ENCODE measurements around the gene ATP8B2. TPM values are rescaled to one million over a fixed set of nuclear protein-coding genes. Genes with fewer than 3 reads are reported as not detected.
"Not testable (repeated sequence)": the region's sequence is repeated elsewhere in the genome, so short reads cannot be mapped to it uniquely, and the experiment has no call there.

The ATP8B2 gene
- total and polyA plus RNA-seq, 8 donors, result 3.7 to 14.4 (median 6.6) TPM

DNA sequence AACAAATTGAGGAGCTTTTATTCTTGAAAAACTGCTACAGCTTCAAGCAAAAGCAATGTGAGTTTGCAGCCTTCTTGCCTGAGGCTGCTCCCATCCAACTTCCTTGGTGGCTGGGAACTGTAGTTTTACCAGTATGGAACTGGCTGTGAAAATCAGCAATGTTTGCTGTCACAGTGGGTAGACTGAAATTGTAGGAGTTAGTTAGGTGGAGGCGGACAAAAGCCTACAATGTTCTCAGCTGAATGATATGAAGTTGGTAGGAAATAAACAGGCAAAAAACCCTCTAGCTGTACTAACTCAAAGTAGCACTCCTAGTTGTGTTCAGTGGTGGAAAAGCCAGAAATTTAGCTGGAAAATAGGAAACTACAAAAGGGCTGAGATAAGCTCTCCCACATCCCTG lies 34.4 kb upstream of the ATP8B2 start:
- Histone ChIP-seq H3K4me1 (no peaks in the 10 kb centered on the region), H3K27me3 (no peaks in the 10 kb centered on the region), H3K36me3 (no peaks in the 10 kb centered on the region), H3K27ac (no peak overlapping the region), H3K9me3 (peaks cover 0 to 4% (median 0%) of the 10 kb centered on the region in 4 donors), H3K4me3 (no peak overlapping the region)
- DNase-seq (no peak), ATAC-seq (no peak), FAIRE-seq (no peak)
- intact Hi-C loops (cut with DNase I), result no loop called here
- 69 to 80% methylated on average over 1 of the region's 1 CpG for WGBS, 2 donors
- TF ChIP-seq, protein P1, sequence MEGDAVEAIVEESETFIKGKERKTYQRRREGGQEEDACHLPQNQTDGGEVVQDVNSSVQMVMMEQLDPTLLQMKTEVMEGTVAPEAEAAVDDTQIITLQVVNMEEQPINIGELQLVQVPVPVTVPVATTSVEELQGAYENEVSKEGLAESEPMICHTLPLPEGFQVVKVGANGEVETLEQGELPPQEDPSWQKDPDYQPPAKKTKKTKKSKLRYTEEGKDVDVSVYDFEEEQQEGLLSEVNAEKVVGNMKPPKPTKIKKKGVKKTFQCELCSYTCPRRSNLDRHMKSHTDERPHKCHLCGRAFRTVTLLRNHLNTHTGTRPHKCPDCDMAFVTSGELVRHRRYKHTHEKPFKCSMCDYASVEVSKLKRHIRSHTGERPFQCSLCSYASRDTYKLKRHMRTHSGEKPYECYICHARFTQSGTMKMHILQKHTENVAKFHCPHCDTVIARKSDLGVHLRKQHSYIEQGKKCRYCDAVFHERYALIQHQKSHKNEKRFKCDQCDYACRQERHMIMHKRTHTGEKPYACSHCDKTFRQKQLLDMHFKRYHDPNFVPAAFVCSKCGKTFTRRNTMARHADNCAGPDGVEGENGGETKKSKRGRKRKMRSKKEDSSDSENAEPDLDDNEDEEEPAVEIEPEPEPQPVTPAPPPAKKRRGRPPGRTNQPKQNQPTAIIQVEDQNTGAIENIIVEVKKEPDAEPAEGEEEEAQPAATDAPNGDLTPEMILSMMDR (IDR thresholded peaks at IDR 0.05), result no peak

DNA sequence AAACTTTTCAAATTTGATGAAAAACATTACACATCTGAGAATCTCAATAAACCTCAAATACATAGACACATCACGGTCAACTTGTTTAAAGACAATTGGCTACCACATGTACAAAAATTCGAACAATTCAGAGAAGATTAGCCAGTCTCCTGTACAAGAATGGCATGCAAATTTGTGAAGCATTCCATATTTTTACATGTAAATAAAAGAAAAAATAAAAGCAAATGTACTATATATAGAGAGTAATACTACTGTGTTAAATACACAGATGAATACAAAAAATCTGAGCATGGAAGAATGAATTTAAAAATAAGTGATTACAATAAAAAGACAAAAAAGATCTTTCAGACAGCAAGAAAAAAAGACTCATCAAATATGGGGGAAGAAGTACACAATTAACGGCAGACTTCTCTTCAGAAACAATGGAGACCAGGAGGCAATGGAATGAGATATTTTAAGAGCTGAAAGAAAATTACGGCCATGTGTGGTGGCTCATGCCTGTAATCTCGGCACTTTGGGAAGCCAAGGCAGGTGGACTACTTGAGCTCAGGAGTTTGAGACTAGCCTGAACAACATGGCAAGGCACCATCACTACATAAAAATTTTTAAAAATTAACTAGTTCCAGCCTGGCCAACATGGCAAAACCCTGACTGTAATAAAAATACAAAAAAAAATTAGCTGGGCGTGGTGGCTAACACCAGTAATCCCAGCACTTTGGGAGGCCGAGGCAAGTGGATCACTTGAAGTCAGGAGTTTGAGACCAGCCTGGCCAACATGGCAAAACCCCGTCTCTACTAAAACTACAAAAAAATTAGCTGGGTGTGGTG lies 29.7 kb upstream of the ATP8B2 start:
- Histone ChIP-seq H3K9me3 (peaks cover 0 to 4% (median 0%) of the 10 kb centered on the region in 4 donors), H3K4me3 (no peak overlapping the region), H3K4me1 (no peaks in the 10 kb centered on the region), H3K27me3 (no peaks in the 10 kb centered on the region), H3K27ac (no peak overlapping the region), H3K36me3 (no peaks in the 10 kb centered on the region)
- TF ChIP-seq, protein P1 (IDR thresholded peaks at IDR 0.05), result no peak
- FAIRE-seq, result no peak
- intact Hi-C loops (cut with DNase I), result no loop called here
- no peak for ATAC-seq
- 68 to 75% methylated on average over 8 of the region's 8 CpGs for WGBS, 2 donors
- DNase-seq, result no peak

DNA sequence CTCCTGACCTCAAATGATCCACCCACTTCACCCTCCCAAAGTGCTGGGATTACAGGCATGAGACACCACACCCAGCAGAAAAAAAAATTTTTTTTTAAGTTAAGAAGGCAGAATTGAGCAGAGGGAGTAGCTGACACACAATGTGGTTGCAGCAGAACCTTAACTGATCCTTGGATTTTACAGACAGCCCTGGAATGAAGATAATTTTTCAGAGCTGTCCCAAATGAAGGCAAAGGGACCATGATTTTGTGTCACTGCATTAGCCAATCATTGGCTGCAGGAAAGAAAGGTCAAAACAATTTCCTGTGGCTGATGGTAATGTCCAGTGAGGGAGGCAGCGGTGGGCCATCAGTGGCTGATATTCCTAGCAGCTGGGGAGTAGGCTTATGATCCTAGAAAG lies 23.7 kb upstream of the ATP8B2 start:
- Histone ChIP-seq H3K36me3 (no peaks in the 10 kb centered on the region), H3K4me1 (no peaks in the 10 kb centered on the region), H3K27me3 (no peaks in the 10 kb centered on the region), H3K4me3 (no peak overlapping the region), H3K27ac (no peak overlapping the region), H3K9me3 (no peaks in the 10 kb centered on the region)
- FAIRE-seq (no peak), ATAC-seq (no peak), DNase-seq (no peak)
- WGBS, 2 donors, result 75 to 95% methylated on average over 1 of the region's 1 CpG
- intact Hi-C loops (cut with DNase I), result no loop called here
- TF ChIP-seq, protein P1 (IDR thresholded peaks at IDR 0.05), result no peak

DNA sequence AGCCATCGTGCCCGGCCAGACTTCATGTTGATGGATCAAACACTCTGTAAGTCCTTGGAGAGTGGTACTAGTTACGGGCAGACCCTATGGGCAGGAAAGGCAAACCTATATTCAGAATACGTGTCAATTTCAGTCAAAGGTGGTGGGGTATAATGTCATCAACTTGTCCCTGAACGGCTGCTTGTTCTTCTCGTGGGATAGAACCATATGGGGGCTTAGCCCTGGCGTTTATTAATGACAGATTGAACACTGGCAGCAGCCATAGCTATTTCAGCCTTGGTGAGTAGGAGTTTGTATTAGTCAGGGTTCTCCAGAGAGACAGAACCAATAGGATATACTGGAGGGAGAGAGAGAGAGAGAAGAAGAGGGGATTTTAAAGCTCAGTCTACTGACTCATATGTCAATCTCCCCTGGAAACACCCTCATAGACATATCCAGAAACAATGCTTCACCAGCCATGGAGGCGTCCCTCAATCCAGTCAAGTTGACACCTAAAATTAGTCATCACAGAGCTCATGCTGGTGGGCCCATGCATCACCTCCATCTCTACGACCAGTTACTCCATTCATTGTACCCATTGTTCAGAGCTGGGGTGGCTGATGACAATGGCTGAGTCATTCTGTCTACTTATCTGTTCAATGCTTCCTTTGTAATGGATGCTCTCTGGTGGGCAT lies 20.5 kb upstream of the ATP8B2 start:
- no peak overlapping the region for H3K27ac ChIP-seq
- intact Hi-C loops (cut with DNase I), result no loop called here
- H3K4me1 ChIP-seq, result no peaks in the 10 kb centered on the region
- H3K36me3 ChIP-seq, result no peaks in the 10 kb centered on the region
- 47 to 61% methylated on average over 9 of the region's 9 CpGs for WGBS, 2 donors
- H3K27me3 ChIP-seq, result no peaks in the 10 kb centered on the region
- TF ChIP-seq, protein P1 (IDR thresholded peaks at IDR 0.05), result no peak
- FAIRE-seq (no peak), DNase-seq (no peak), ATAC-seq (no peak)
- no peaks in the 10 kb centered on the region for H3K9me3 ChIP-seq
- H3K4me3 ChIP-seq, result no peak overlapping the region

DNA sequence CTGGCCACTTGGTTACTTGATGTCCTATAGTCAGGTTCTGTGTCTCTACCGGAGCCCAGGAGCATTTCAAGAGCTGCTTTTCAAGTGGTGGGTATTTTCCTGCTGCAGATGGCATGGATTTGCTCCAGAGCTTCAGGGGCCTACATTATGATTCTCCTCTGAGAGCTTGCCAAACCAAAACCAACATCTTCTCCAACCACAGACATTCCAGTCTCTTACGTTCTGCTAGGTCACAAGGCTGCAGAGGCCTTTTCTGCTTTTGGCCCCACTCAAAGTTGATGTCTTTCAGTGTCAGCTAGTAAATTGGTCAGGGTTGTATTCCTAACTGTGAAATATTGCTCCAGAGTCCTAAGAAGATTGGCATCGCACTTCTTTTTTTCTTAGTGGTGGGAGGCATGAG lies 19.2 kb upstream of the ATP8B2 start:
- no peak for ATAC-seq
- TF ChIP-seq, protein P1 (IDR thresholded peaks at IDR 0.05), result no peak
- intact Hi-C loops (cut with DNase I), result no loop called here
- Histone ChIP-seq H3K4me3 (no peak overlapping the region), H3K36me3 (no peaks in the 10 kb centered on the region), H3K4me1 (no peaks in the 10 kb centered on the region), H3K9me3 (no peaks in the 10 kb centered on the region), H3K27ac (no peak overlapping the region), H3K27me3 (no peaks in the 10 kb centered on the region)
- WGBS, 2 donors, result 84 to 90% methylated on average over 3 of the region's 3 CpGs
- FAIRE-seq, result no peak
- no peak for DNase-seq

DNA sequence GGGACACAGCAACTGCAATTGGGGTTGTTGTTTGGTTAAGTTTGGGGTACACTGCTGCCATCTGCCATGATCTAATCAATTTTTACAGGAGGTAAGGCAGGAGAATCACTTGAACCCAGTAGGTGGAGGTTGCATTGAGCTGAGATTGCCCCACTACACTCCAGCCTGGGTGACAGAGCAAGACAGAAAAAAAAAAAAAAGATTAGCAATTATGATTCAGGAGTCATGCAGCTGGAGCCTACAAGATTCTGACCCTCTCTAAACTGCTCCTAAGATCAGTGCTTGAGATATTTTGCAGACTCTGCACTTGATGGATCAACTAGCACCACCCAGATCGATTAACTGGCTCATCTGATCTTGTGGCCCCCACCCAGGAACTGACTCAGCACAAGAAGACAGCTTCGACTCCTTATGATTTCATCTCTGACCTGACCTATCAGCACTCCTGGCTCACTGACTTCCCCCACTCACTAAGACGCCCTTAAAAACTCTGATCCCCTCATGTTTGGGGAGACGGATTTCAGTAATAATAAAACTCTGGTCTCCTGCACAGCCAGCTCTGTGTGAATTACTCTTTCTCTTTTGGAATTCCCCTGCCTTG lies 17.6 kb upstream of the ATP8B2 start:
- intact Hi-C loops (cut with DNase I); ATAC-seq; H3K4me1 ChIP-seq; H3K4me3 ChIP-seq; H3K36me3 ChIP-seq; H3K27ac ChIP-seq; DNase-seq; FAIRE-seq; H3K27me3 ChIP-seq; H3K9me3 ChIP-seq: not testable (repeated sequence)
- WGBS, 2 donors, result 49 to 57% methylated on average over 4 of the region's 4 CpGs

DNA sequence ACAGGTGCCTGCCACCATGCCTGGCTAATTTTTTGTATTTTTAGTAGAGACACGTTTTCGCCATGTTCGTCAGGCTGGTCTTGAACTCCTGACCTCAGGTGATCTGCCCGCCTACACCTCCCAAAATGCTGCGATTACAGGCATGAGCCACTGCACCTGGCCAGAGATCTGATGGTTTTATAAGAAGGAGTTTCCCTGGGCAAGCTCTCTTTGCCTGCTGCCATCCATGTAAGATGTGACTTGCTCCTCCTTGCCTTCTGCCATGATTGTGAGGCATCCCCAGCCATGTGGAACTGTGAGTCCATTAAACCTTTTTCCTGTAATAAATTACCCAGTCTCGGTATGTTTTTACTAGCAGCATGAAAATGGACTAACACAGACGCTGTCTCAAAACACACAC lies 16.2 kb upstream of the ATP8B2 start:
- H3K27me3 ChIP-seq; H3K36me3 ChIP-seq; FAIRE-seq; H3K27ac ChIP-seq; H3K9me3 ChIP-seq; H3K4me3 ChIP-seq; H3K4me1 ChIP-seq; intact Hi-C loops (cut with DNase I); ATAC-seq; DNase-seq: not testable (repeated sequence)
- 76 to 83% methylated on average over 7 of the region's 7 CpGs for WGBS, 2 donors
